T-cell (primary cell): ENCODE measurements around the gene EEF1B2. TPM values are rescaled to one million over a fixed set of nuclear protein-coding genes. Genes with fewer than 3 reads are reported as not detected.
"Not testable (repeated sequence)": the region's sequence is repeated elsewhere in the genome, so short reads cannot be mapped to it uniquely, and the experiment has no call there.

ENCODE experiments used
- ATAC-seq, 4 experiments: fragments of 200-7000 bp in 3 of 4; fragments of 150-1000 bp in 1 of 4; cut with Tn5 transposase; replicated peaks in 1 of 4; 1 replicate in 3 of 4; 2 replicates in 1 of 4; pipeline ENCODE4 v1.10.0; 2021; ENCODE audit warnings: moderate library complexity in 3 of 4, mild to moderate bottlenecking in 2 of 4, moderate number of reproducible peaks in 1 of 4
- CTCF ChIA-PET, 2 donors: fragments of 300-600 bp; sonication (Branson Sonifier 250); formaldehyde crosslinking; loops; one replicate each; lab custom pipeline; 2022; ENCODE audit warnings: antibody characterized with exemption in 2 of 2; lab: Charles Lee
- POLR2A ChIA-PET, 2 donors: fragments of 300-600 bp; sonication (Branson Sonifier 250); formaldehyde crosslinking; loops; one replicate each; lab custom pipeline; 2022; ENCODE audit warnings: antibody characterized with exemption in 2 of 2; lab: Charles Lee
- DNase-seq, 35 experiments: peaks; one replicate each; pipeline versions ENCODE4 v3.0.0 to v3.0.0-alpha.2; 2013 to 2023
- H3K27ac ChIP-seq: one replicate; pipeline ENCODE4 v1.5.1; 2013; ENCODE audit warnings: low read length
- H3K27me3 ChIP-seq, 2 experiments: replicated peaks in 1 of 2; 1 replicate in 1 of 2; 2 replicates in 1 of 2; pipeline versions ENCODE4 v1.6.1 to v1.7.0; 2013; ENCODE audit warnings: low read length in 1 of 2, mixed read lengths in 1 of 2; ENCODE audit not compliant: control insufficient read depth in 2 of 2, insufficient read depth in 2 of 2; ENCODE audit errors: extremely low read depth in 1 of 2
- H3K36me3 ChIP-seq, 2 donors: 1 replicate in 1 of 2; 2 replicates in 1 of 2; pipeline versions ENCODE4 v1.6.1 to v1.7.0; 2013; ENCODE audit warnings: low read length in 1 of 2; ENCODE audit not compliant: control insufficient read depth in 2 of 2, insufficient read depth in 1 of 2; ENCODE audit errors: extremely low read depth in 1 of 2
- H3K4me1 ChIP-seq, 2 experiments: 1 replicate in 1 of 2; 2 replicates in 1 of 2; pipeline versions ENCODE4 v1.6.1 to v1.7.0; 2013; ENCODE audit warnings: low read length in 2 of 2, mixed read lengths in 1 of 2; ENCODE audit not compliant: insufficient read depth in 2 of 2, control insufficient read depth in 1 of 2; ENCODE audit errors: extremely low read depth in 1 of 2
- H3K4me3 ChIP-seq, 2 donors: 1 replicate in 1 of 2; 2 replicates in 1 of 2; pipeline versions ENCODE4 v1.5.1 to v1.7.0; 2013; ENCODE audit warnings: mild to moderate bottlenecking in 2 of 2, low read length in 1 of 2, moderate library complexity in 1 of 2; ENCODE audit not compliant: control insufficient read depth in 1 of 2; ENCODE audit errors: extremely low read depth in 1 of 2
- H3K9me3 ChIP-seq: 2 replicates; pipeline ENCODE4 v1.7.0; 2013
- H3K27ac Mint-ChIP-seq, 2 donors: one replicate each; pipeline ENCODE4 v1.8.0; 2020 to 2021; ENCODE audit warnings: mild to moderate bottlenecking in 2 of 2, mixed read lengths in 2 of 2
- H3K27me3 Mint-ChIP-seq, 2 donors: one replicate each; pipeline ENCODE4 v1.8.0; 2021 to 2022; ENCODE audit warnings: mixed read lengths in 2 of 2
- H3K36me3 Mint-ChIP-seq: one replicate; pipeline ENCODE4 v1.8.0; 2021; ENCODE audit warnings: mixed read lengths
- H3K4me1 Mint-ChIP-seq, 3 donors: one replicate each; pipeline ENCODE4 v1.8.0; 2020 to 2022; ENCODE audit warnings: mixed read lengths in 3 of 3, mild to moderate bottlenecking in 1 of 3
- H3K4me3 Mint-ChIP-seq, 3 donors: one replicate each; pipeline ENCODE4 v1.8.0; 2020 to 2022; ENCODE audit warnings: mild to moderate bottlenecking in 3 of 3, mixed read lengths in 3 of 3, moderate library complexity in 3 of 3
- H3K9me3 Mint-ChIP-seq, 3 donors: one replicate each; pipeline ENCODE4 v1.8.0; 2020 to 2022; ENCODE audit warnings: mixed read lengths in 3 of 3
- WGBS: methylation state at CpG from one replicate; pipeline ENCODE4 v1.1.5; 2013; ENCODE audit warnings: missing lambda C conversion rate; ENCODE audit not compliant: insufficient coverage; 5-methylcytosine and 5-hydroxymethylcytosine counted together
- total RNA-seq, 35 experiments: library from RNA in 6 of 35; stranded (reverse) in 6 of 35; fragments of 120-200 nt in 1 of 35; gene quantifications; one replicate each; pipeline versions ENCODE4 v1.2.1 to v1.2.4 and lab custom pipeline; 2013 to 2026

Gene EEF1B2
- total RNA-seq = 1,000 to 10,000 TPM in 1 of 5 donors, 100 to 1,000 TPM in 4; 803 to 1,031 (median 879) TPM
- 1,525 TPM for total RNA-seq (2013)
- 466 to 759 (median 598) reads per million in 29 experiments for total RNA-seq (lab: John Stamatoyannopoulos, UW)

DNA sequence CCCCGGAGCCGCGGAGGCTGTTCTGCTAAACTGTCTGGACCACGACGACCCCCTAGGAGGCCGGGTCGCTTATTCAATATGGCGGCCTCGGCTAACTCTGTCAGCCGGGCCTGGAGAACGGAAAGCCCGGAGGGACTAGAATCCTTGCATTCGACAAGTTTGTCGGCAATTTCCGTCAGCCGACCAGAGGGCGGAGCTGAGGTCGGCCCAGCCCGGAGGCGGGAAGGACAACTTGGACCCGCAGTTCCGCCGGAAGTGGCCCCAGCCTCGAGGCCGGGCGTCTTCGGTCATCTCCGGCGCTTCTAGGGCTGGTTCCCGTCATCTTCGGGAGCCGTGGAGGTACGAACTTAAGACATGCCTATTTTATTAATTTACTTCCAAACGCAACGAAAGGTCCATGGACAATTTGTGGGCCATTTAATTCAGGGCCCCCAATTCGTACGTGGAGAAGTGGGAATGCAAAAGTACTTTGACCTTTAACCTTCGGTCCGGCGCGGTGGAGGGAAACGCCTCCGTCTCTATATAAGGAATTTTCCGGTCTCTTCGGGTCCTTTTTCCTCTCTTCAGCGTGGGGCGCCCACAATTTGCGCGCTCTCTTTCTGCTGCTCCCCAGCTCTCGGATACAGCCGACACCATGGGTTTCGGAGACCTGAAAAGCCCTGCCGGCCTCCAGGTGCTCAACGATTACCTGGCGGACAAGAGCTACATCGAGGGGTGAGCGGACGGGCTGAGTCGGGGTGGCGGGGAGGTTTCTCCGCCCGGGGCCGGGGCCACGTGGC is at the start of gene EEF1B2, which contains the start of gene NDUFS1:
EEF1B2 (plus strand) TSS at position 550 of the 779 bp plus-strand sequence; CDS start at position 635, 85 bp downstream.
NDUFS1 (minus strand) TSS at position 99 of the 779 bp plus-strand sequence. CDS start 5,766 bp downstream, outside the sequence.
- H3K27me3 Mint-ChIP-seq = no peaks in the 10 kb centered on the region
- Histone ChIP-seq H3K36me3 (peaks cover 0 to 26% of the 10 kb centered on the region in 2 donors), H3K4me1 (peaks cover 13 to 25% of the 10 kb centered on the region in 2 experiments), H3K27me3 (no peaks in the 10 kb centered on the region), H3K4me3 (peak within 1 kb of the TSS; percentile 78 to 96), H3K27ac (peak within 1 kb of the TSS; percentile 73), H3K9me3 (no peaks in the 10 kb centered on the region)
- peak within 1 kb of the TSS; percentile 96 to 98 for H3K27ac Mint-ChIP-seq
- ATAC-seq (peak; percentile 87 to 90 (median 88)), DNase-seq (peak; percentile 92 to 98 (median 96))
- ChIA-PET CTCF (interaction anchor here (0.7 to 1.4 kb wide), 2 partner anchors 63 to 74 kb away, joined by 3 to 7 read pairs; partner anchors contain the start of gene INO80D (in 1 of the 2)), POLR2A (interaction anchor here (0.6 to 0.7 kb wide), 3 partner anchors 11 to 75 kb away, joined by 3 read pairs; partner anchors contain the start of gene INO80D (in 1 of the 2))
- H3K9me3 Mint-ChIP-seq = no peaks in the 10 kb centered on the region
- peak within 1 kb of the TSS; percentile 95 to 99 (median 99) for H3K4me3 Mint-ChIP-seq
- WGBS = under 1% methylated on average over 54 of the region's 64 CpGs
- peaks cover 26% of the 10 kb centered on the region for H3K36me3 Mint-ChIP-seq
- H3K4me1 Mint-ChIP-seq = peaks cover 57 to 63% (median 62%) of the 10 kb centered on the region in 3 donors

DNA sequence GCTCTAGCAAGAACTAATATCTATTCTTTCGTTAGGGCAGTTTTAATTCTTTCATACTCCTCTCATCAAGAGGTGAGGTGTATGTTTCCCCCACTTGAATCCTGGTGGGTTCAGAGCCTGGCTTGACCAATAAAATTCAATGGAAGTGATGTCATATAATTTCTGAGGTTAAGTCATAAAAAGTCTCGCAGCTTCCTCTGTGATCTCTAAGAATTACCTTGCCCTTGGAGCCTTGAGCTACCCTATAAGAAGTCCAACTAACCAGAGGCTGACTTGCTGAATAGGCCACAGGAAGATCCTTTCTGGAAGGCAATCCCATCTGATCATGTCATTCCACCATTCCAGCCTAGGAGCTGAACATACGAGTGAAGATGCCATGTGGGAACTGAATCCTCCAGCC is 47.6 kb upstream of the EEF1B2 start:
- POLR2A ChIA-PET = no interaction called here
- ATAC-seq (no peak), DNase-seq (no peak)
- H3K27ac Mint-ChIP-seq = no peak overlapping the region
- no peaks in the 10 kb centered on the region for H3K27me3 Mint-ChIP-seq
- H3K27ac ChIP-seq = no peak overlapping the region
- H3K4me3 ChIP-seq = no peak overlapping the region
- H3K4me1 Mint-ChIP-seq = no peaks in the 10 kb centered on the region
- H3K36me3 Mint-ChIP-seq = peaks cover 32% of the 10 kb centered on the region
- peaks cover 0 to 9% (median 7%) of the 10 kb centered on the region in 3 donors for H3K9me3 Mint-ChIP-seq
- H3K27me3 ChIP-seq = no peaks in the 10 kb centered on the region
- 100% methylated on average over 2 of the region's 3 CpGs for WGBS
- H3K4me3 Mint-ChIP-seq = no peak overlapping the region
- CTCF ChIA-PET = no interaction called here
- peaks cover 3% of the 10 kb centered on the region for H3K9me3 ChIP-seq
- no peaks in the 10 kb centered on the region for H3K4me1 ChIP-seq
- no peaks in the 10 kb centered on the region for H3K36me3 ChIP-seq

DNA sequence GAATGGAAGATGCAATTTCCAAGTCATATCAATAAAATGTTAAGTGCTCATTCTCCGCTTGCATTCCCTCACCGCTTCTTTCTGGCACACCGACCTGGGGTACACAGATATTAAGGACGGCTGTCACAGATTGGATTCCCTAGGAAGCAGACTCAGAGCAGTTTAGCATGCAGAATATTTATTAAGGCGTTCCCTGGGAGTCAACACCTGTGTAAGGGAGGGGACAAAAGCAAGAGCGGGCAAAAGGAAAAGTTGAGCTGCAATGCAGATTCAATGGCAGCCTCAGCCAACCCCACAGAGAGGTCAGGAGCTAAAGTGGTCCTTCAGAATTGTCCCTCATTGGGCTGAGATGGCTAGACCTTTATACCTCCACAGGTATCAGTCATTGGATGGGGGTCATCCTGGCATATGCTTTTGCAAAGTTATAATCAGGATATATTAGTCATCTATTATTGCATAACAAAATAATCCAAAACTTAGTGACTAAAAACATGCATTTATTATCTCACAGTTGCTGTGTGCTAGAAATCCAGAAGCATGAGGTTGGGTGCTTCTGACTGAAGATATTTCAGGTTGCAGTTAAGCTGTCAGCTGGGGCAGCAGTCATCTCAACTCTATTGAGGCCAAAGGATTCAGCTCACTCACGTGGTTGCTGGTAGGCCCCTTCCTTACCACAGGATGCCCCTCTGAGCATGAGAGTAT is 46.7 kb upstream of the EEF1B2 start:
- H3K4me3 Mint-ChIP-seq = no peak overlapping the region
- 40% methylated on average over 1 of the region's 7 CpGs for WGBS
- H3K4me1 Mint-ChIP-seq = no peaks in the 10 kb centered on the region
- no peaks in the 10 kb centered on the region for H3K4me1 ChIP-seq
- no peak for DNase-seq
- ATAC-seq = no peak
- peaks cover 0 to 9% (median 7%) of the 10 kb centered on the region in 3 donors for H3K9me3 Mint-ChIP-seq
- no peaks in the 10 kb centered on the region for H3K27me3 Mint-ChIP-seq
- no peak overlapping the region for H3K27ac Mint-ChIP-seq
- ChIA-PET CTCF (no interaction called here), POLR2A (no interaction called here)
- no peaks in the 10 kb centered on the region for H3K27me3 ChIP-seq
- peaks cover 32% of the 10 kb centered on the region for H3K36me3 Mint-ChIP-seq
- H3K4me3 ChIP-seq = no peak overlapping the region
- H3K9me3 ChIP-seq = peaks cover 3% of the 10 kb centered on the region
- no peaks in the 10 kb centered on the region for H3K36me3 ChIP-seq
- H3K27ac ChIP-seq = no peak overlapping the region

DNA sequence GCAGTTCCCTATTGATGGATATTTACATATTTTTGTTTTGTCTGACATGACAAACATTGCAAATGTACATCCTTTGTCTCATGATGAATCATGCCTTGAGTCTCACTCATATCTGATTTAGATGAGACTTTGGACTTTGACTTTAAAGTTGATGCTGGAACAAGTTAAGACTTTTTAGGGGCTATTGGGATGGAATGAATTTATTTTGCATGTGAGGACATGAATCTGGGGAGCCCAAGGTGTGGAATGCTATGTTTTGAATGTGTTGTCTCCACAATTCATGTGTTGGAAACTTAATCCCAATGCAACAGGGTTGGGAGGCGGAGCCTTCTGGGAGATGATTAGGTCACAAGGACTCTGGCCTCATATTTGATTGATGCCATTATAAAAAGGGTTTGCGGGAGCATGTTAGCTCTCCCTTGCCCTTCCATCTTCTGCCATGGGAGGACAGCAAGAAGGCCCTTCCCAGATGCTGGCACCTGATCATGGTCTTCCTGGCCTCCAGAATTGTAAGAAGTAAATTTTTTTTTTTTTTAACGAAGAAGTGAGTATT is 44.6 kb upstream of the EEF1B2 start:
- DNase-seq (no peak), ATAC-seq (no peak)
- Mint-ChIP-seq H3K27ac (no peak overlapping the region), H3K36me3 (peaks cover 36% of the 10 kb centered on the region), H3K9me3 (peaks cover 3 to 10% (median 10%) of the 10 kb centered on the region in 3 donors), H3K27me3 (no peaks in the 10 kb centered on the region), H3K4me1 (no peaks in the 10 kb centered on the region), H3K4me3 (no peak overlapping the region)
- ChIA-PET POLR2A (no interaction called here), CTCF (interaction anchor here in 1 of 2 donors (0.6 kb wide), 1 partner anchor 87 kb away, joined by 3 read pairs; no protein-coding TSS in a partner anchor)
- H3K4me3 ChIP-seq = no peak overlapping the region
- H3K27me3 ChIP-seq = no peaks in the 10 kb centered on the region
- 100% methylated on average over 1 of the region's 3 CpGs for WGBS
- H3K36me3 ChIP-seq = peaks cover 0 to 2% of the 10 kb centered on the region in 2 donors
- peaks cover 3% of the 10 kb centered on the region for H3K9me3 ChIP-seq
- no peak overlapping the region for H3K27ac ChIP-seq
- H3K4me1 ChIP-seq = no peaks in the 10 kb centered on the region

- H3K27ac Mint-ChIP-seq = no peak overlapping the region
- ATAC-seq (no peak), DNase-seq (no peak)
- H3K27me3 Mint-ChIP-seq = no peaks in the 10 kb centered on the region
- POLR2A ChIA-PET = no interaction called here
- peaks cover 48% of the 10 kb centered on the region for H3K36me3 Mint-ChIP-seq
- no peaks in the 10 kb centered on the region for H3K4me1 Mint-ChIP-seq
- CTCF ChIA-PET = no interaction called here
- Histone ChIP-seq H3K27ac (no peak overlapping the region), H3K9me3 (peaks cover 3% of the 10 kb centered on the region), H3K4me1 (no peaks in the 10 kb centered on the region), H3K4me3 (no peak overlapping the region), H3K36me3 (peaks cover 6 to 12% of the 10 kb centered on the region in 2 donors), H3K27me3 (no peaks in the 10 kb centered on the region)
- 98% methylated on average over 12 of the region's 21 CpGs for WGBS
- H3K4me3 Mint-ChIP-seq = no peak overlapping the region
- H3K9me3 Mint-ChIP-seq = peaks cover 10 to 20% (median 19%) of the 10 kb centered on the region in 3 donors
Measured at GRCh38 chr2:206116278-206116677, 43.4 kb upstream of the EEF1B2 start.

DNA sequence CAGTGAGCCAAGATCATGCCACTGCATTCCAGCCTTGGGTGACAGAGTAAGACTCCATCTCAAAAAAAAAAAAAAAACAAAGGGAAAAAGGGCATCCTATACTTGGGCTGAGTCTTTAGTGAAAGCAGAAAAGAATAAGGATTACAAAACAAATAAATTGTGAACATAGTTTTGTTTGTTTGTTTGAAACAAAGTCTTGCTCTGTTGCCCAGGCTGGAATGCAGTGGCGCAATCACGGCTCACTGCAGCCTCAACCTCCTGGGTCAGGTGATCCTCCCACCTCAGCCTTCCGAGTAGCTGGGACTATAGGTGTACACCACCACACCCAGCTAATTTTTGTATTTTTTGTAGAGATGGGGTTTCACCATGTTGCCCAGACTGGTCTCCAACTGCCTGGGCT is 37.1 kb upstream of the EEF1B2 start:
- H3K36me3 ChIP-seq = peaks cover 12 to 68% of the 10 kb centered on the region in 2 donors
- H3K27ac ChIP-seq, ATAC-seq, DNase-seq, H3K4me1 Mint-ChIP-seq, H3K4me1 ChIP-seq, CTCF ChIA-PET, H3K27me3 ChIP-seq, H3K27me3 Mint-ChIP-seq, H3K9me3 ChIP-seq, H3K4me3 Mint-ChIP-seq, H3K4me3 ChIP-seq, H3K27ac Mint-ChIP-seq: not testable (repeated sequence)
- peaks cover 10 to 14% (median 10%) of the 10 kb centered on the region in 3 donors for H3K9me3 Mint-ChIP-seq
- POLR2A ChIA-PET = interaction anchor here in 1 of 2 donors (0.7 kb wide), 1 partner anchor 18 kb away, joined by 6 read pairs; no protein-coding TSS in a partner anchor
- peaks cover 55% of the 10 kb centered on the region for H3K36me3 Mint-ChIP-seq
- no CpG with 5 or more reads among the region's 3 CpGs for WGBS
